Right lobe of liver (tissue), 6 donors: ENCODE results near the gene NPPB. TPM values are rescaled to one million over a fixed set of nuclear protein-coding genes. Genes with fewer than 3 reads are reported as not detected.

ENCODE experiments used
- ATAC-seq, 4 donors: fragments of 200-7000 bp; cut with Tn5 transposase; one replicate each; pipeline ENCODE4 v1.9.1; 2020; ENCODE audit warnings: mild to moderate bottlenecking in 4 of 4, moderate library complexity in 4 of 4
- DNase-seq, 3 donors: peaks; one replicate each; pipeline ENCODE4 v3.0.0-alpha.2; 2020
- H3K27ac ChIP-seq, 3 donors: fragments of 200-600 bp; one replicate each; pipeline ENCODE4 v1.8.0; 2022
- H3K27me3 ChIP-seq, 2 donors: fragments of 200-600 bp; one replicate each; pipeline ENCODE4 v1.8.0; 2022
- H3K36me3 ChIP-seq, 4 donors: fragments of 200-600 bp; sonication (generic) in 1 of 4; one replicate each; pipeline versions ENCODE4 v1.5.1 to v1.8.0; 2017 to 2022; ENCODE audit warnings: control low read depth in 1 of 4
- H3K4me1 ChIP-seq, 4 donors: fragments of 200-600 bp; sonication (generic) in 1 of 4; one replicate each; pipeline versions ENCODE4 v1.5.1 to v1.8.0; 2017 to 2022; ENCODE audit warnings: control low read depth in 1 of 4
- H3K4me3 ChIP-seq, 3 donors: fragments of 200-600 bp; one replicate each; pipeline ENCODE4 v1.8.0; 2022
- H3K9me3 ChIP-seq, 4 donors: fragments of 200-600 bp; sonication (generic) in 1 of 4; one replicate each; pipeline versions ENCODE4 v1.5.1 to v1.8.0; 2017 to 2022; ENCODE audit warnings: control low read depth in 1 of 4
- CTCF ChIP-seq, 4 donors: fragments of 200-600 bp in 3 of 4; fragments of 450-650 bp in 1 of 4; IDR thresholded peaks; one replicate each; pipeline versions ENCODE4 v1.5.1 to v1.8.0; 2016 to 2022; ENCODE audit warnings: antibody characterized with exemption in 4 of 4, mild to moderate bottlenecking in 2 of 4
- POLR2A ChIP-seq: fragments of 450-650 bp; IDR thresholded peaks from one replicate; pipeline ENCODE4 v1.6.1; 2017; ENCODE audit warnings: antibody characterized with exemption, mild to moderate bottlenecking
- WGBS: methylation state at CpG from one replicate; pipeline ENCODE4 v1.1.6; 2018; ENCODE audit warnings: low coverage, low lambda C conversion rate; ENCODE audit not compliant: insufficient coverage; ENCODE audit errors: missing lambda C conversion rate; 5-methylcytosine and 5-hydroxymethylcytosine counted together
- intact Hi-C, 2 donors: fragments of 100-400 bp; cut with DNase I; formaldehyde crosslinking; loops; one replicate each; pipeline versions ENCODE4 v1.11.2 to v1.14.1; 2022
- total RNA-seq, 6 experiments: library from RNA; depleted of rRNA in 2 of 6; stranded (reverse); fragments of >200 nt in 2 of 6; fragmentation: NEBNext Ultra II Directional in 3 of 6; extraction: Animal tissue kit (Norgen Biotek cat#: 25700) in 3 of 6; gene quantifications; one replicate each; pipeline versions ENCODE4 v1.1.0 to v1.2.4, GENCODE V29; 2016 to 2023
- donor health status: DM: no; HTN: yes; CAD: no.
- donor health status: DM: no; HTN: no; CAD: no.
- donor health status: DM: no; HTN: no; CAD: no.
- donor health status: DM: no; HTN: yes; CAD: no.
- donor health status: DM: no; HTN: yes; CAD: no.

NPPB gene
- total RNA-seq, 6 experiments from 2014 or later = 0.44 TPM; not detected in 5

GRCh38 chr1:11857164-11857851, 1.4 kb downstream of the NPPB start:
- Histone ChIP-seq H3K27ac (no peak overlapping the region), H3K9me3 (no peaks in the 10 kb centered on the region), H3K27me3 (peaks cover 10 to 16% of the 10 kb centered on the region in 2 donors), H3K4me3 (no peak overlapping the region), H3K36me3 (no peaks in the 10 kb centered on the region), H3K4me1 (peaks cover 0 to 3% (median 0%) of the 10 kb centered on the region in 4 donors)
- DNase-seq (no peak), ATAC-seq (no peak)
- 30% methylated on average over 10 of the region's 10 CpGs for whole genome bisulfite sequencing
- intact Hi-C loops = no loop called here
- TF ChIP-seq POLR2A = no peak
- TF ChIP-seq CTCF (IDR thresholded peaks at IDR 0.05) = no peak

GRCh38 chr1:11856698-11857097, 2.0 kb downstream of the NPPB start:
- Histone ChIP-seq H3K4me1 (peaks cover 0 to 3% (median 0%) of the 10 kb centered on the region in 4 donors), H3K27ac (no peak overlapping the region), H3K9me3 (no peaks in the 10 kb centered on the region), H3K27me3 (peaks cover 10 to 16% of the 10 kb centered on the region in 2 donors), H3K36me3 (no peaks in the 10 kb centered on the region), H3K4me3 (no peak overlapping the region)
- ATAC-seq (no peak), DNase-seq (no peak)
- no peak for TF ChIP-seq POLR2A
- TF ChIP-seq CTCF (IDR thresholded peaks at IDR 0.05) = no peak
- intact Hi-C loops = no loop called here
- WGBS = 47% methylated on average over 2 of the region's 3 CpGs

GRCh38 chr1:11855430-11855829, 3.3 kb downstream of the NPPB start:
- WGBS = 42% methylated on average over 8 of the region's 8 CpGs
- Histone ChIP-seq H3K27ac (no peak overlapping the region), H3K27me3 (peaks cover 10 to 16% of the 10 kb centered on the region in 2 donors), H3K9me3 (no peaks in the 10 kb centered on the region), H3K36me3 (no peaks in the 10 kb centered on the region), H3K4me3 (no peak overlapping the region), H3K4me1 (peaks cover 0 to 3% (median 0%) of the 10 kb centered on the region in 4 donors)
- ATAC-seq (no peak), DNase-seq (no peak)
- intact Hi-C loops = no loop called here
- TF ChIP-seq POLR2A = no peak

- peaks cover 9 to 11% of the 10 kb centered on the region in 2 donors for H3K27me3 ChIP-seq
- peaks cover 0 to 3% (median 0%) of the 10 kb centered on the region in 4 donors for H3K4me1 ChIP-seq
- H3K27ac ChIP-seq = no peak overlapping the region
- WGBS = 59% methylated on average over 8 of the region's 8 CpGs
- no peak for DNase-seq
- ATAC-seq = no peak
- intact Hi-C loops = no loop called here
- no peak overlapping the region for H3K4me3 ChIP-seq
- no peaks in the 10 kb centered on the region for H3K9me3 ChIP-seq
- H3K36me3 ChIP-seq = no peaks in the 10 kb centered on the region
- TF ChIP-seq CTCF (IDR thresholded peaks at IDR 0.05) (no peak), POLR2A (no peak)
These were observed 4.2 kb downstream of the NPPB start for GRCh38 chr1:11854519-11854918.

GRCh38 chr1:11851180-11851579, 7.6 kb downstream of the NPPB start:
- ATAC-seq (no peak), DNase-seq (no peak)
- Histone ChIP-seq H3K27ac (no peak overlapping the region), H3K9me3 (no peaks in the 10 kb centered on the region), H3K27me3 (no peaks in the 10 kb centered on the region), H3K4me3 (no peak overlapping the region), H3K36me3 (no peaks in the 10 kb centered on the region), H3K4me1 (no peaks in the 10 kb centered on the region)
- TF ChIP-seq POLR2A = no peak
- no peak for TF ChIP-seq CTCF (IDR thresholded peaks at IDR 0.05)
- WGBS = 53% methylated on average over 4 of the region's 7 CpGs
- intact Hi-C loops = no loop called here
